GM12874 (cell line): Measurements from ENCODE around the gene SNX33.

Source experiments
- TF ChIP-seq, protein P1 (sequence below): IDR thresholded peaks from 2 replicates; pipeline ENCODE4 v1.5.1; 2011; ENCODE audit warnings: low read depth, mild to moderate bottlenecking, control low read depth, low read length, moderate library complexity; ENCODE audit not compliant: insufficient read depth

The SNX33 gene

DNA sequence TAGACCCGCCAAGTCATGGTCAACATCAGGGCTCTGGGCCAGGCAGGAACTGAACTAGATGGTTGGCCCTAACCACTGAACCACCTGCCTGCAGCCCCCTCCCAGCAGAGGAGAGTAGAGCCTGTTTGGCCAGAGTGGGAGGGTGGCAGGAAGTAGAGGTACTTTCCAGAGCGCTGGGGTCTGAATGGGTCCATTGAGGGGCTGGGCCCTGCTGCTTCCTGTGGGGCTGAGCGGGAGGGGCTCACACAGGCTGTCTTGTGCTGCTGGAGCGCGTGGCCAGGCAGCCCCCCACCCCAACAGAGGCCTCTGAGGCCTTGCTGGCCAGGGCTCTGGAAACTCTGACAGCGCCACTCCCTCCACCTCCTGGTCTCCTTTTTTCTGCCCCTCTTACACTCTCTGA is 47.5 kb downstream of the SNX33 start:
- TF ChIP-seq, protein P1, sequence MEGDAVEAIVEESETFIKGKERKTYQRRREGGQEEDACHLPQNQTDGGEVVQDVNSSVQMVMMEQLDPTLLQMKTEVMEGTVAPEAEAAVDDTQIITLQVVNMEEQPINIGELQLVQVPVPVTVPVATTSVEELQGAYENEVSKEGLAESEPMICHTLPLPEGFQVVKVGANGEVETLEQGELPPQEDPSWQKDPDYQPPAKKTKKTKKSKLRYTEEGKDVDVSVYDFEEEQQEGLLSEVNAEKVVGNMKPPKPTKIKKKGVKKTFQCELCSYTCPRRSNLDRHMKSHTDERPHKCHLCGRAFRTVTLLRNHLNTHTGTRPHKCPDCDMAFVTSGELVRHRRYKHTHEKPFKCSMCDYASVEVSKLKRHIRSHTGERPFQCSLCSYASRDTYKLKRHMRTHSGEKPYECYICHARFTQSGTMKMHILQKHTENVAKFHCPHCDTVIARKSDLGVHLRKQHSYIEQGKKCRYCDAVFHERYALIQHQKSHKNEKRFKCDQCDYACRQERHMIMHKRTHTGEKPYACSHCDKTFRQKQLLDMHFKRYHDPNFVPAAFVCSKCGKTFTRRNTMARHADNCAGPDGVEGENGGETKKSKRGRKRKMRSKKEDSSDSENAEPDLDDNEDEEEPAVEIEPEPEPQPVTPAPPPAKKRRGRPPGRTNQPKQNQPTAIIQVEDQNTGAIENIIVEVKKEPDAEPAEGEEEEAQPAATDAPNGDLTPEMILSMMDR: no peak

DNA sequence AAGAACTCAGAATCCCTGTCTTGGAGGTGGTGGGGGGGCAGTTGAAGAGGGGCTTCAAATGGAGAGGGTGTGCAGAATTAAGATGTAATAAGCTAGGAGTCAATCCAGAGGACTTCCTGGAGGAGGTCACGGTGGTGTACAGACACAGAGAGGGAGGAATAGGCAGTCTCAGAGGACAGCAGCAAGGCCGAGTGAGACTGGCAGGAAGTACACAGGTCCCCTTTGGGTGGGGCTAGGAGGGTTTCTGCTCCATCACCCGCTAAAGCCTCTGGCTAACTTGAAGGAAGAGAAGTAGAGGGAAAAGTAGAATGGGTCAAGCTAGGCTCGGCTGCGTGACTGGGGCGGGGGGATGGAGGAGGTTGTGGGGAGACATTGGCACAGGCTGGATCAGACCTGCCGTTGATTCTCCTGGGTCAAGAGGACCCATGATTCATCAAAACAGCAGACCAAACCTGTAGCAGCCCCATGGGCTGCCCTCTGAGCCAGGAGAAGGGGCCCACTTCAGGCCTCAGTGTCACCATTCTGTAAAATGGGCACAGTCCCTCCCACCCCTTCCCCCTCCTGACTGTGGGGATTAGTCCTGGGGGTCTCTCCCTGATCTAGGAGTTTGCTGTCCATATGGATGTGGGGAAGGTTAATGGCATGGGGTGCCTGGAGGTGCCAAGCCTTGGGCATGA is 48.1 kb downstream of the SNX33 start:
- TF ChIP-seq, protein P1: no peak

DNA sequence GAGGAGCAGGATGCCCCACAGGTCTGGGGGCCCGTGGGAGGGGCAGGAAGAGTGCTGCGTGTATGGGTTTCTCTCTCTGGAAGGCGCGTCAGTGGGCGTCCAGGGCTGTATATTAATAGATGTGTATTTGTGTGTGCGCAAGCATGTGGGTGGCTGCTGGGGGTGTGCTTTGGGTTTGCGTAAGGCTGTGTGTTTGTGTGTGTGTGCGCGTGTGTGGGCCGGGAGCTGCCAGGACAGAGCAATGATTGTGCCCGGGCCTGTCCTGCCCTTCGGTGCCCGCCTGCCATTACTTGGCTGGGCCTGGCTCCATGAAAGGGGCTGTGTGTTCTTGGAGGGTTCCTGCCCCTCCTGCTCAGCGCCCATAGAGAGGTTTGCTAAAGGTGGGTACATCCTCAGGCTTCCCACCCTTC is 48.6 kb downstream of the SNX33 start:
- TF ChIP-seq, protein P1: no peak

DNA sequence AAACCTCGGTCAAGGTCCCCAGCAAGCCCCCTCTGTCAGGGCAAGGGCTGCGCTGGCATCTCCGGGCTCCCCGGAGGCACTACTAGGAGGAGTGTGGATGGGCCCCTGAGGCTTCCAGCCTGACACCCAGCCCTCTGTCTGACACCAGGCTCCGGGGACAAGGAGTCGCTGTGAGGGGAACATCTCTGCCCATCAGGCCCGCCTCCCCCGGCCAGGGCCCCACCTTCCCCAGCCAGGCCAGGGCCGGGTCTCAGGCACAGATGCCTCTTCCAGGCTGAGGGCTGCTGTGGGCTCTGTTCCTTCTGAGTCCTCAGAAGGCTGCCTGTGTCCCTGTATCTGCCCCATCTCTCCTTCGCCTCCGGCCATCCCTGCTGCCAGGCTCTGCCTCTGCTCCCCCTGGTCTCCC is 49.1 kb downstream of the SNX33 start:
- TF ChIP-seq, protein P1: no peak

DNA sequence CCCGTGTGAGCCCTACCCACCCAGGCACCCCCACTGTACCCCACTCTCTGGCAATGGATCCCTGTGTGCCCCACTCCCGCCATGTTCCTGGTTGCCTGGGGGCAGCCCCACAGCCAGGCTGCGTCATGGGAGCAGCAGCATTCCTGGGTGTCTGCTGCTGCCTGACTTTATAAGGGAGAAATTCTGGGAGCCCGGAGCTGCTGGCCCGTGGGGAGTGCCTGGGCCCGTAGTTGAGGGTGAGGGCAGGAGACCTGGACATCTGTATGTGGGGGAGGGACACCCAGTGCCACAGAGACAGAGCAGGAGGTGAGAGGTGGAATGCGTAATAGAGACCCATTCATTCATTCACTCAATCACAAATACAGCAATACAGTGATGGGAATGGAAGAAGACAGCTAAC is 49.8 kb downstream of the SNX33 start:
- TF ChIP-seq, protein P1: no peak

DNA sequence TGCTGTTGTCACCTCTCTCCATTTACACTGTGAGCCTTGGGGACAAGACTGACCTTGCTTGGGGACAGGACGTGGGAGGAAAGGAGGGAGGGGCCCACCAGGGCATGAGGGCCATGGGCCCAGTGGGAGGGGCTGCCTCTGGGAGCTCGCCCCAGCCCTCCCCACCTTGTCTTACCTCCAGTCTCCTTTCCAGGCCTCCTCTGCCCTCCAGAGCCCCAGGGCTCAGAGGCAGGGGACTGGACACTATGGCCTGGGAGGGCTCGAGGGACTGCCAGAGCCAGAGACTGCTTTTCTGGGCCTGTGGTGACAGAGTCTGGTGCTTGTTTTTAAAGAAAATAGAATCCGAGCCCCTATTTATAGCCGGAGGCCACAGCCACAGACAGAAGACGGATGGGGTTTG is 54.7 kb downstream of the SNX33 start:
- TF ChIP-seq, protein P1: no peak

DNA sequence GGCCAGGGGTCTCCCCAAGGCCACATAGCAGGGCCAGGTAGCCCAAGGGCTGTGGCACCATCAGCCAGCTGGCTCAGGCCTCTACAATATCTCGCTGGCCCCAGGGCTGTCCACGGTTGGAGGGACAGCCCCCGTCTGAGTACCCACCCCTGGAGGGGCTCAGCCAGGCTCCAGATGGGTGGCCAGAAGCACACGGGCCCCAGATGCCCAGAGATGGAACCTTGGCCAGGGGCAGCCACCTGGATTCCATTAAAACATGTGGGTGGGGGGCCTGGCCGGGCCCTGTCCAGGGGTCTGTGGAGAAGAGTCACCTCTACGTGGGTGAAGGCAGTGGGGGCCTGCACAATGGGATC is 56.5 kb downstream of the SNX33 start:
- TF ChIP-seq, protein P1: no peak

DNA sequence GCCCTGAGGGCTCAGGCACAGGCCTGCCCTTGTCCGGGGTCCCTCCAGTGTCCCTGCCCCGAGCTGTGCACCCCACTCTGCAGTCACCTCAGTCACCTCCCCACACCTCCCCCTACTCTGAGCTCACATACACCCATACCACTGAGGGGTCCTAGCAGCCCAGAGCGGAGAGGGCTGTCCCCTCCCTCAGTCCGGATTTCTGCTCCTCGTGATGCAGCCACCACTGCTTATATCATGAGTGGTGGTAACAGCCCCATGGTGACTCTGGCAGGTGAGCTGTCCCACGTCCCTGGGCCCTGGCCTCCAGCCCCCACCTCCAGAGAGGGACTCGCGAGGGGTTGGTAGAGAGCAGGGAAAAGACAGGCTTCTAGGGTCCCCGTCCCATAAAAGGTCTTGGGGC is 56.9 kb downstream of the SNX33 start:
- TF ChIP-seq, protein P1: no peak
